Urinary bladder (tissue), 4 donors: ENCODE measurements around the gene TMEM187. TPM values are rescaled to one million over a fixed set of nuclear protein-coding genes. Genes with fewer than 3 reads are reported as not detected.

Source experiments
- DNase-seq: peaks from one replicate; pipeline ENCODE4 v3.0.0-alpha.2; 2015; ENCODE audit errors: extremely low spot score
- H3K27ac ChIP-seq: one replicate; pipeline ENCODE4 v1.5.1; 2013; ENCODE audit warnings: low read depth, mild to moderate bottlenecking, moderate library complexity
- H3K36me3 ChIP-seq: one replicate; pipeline ENCODE4 v1.6.1; 2013; ENCODE audit warnings: mild to moderate bottlenecking, moderate library complexity; ENCODE audit not compliant: insufficient read depth
- H3K4me1 ChIP-seq: one replicate; pipeline ENCODE4 v1.6.1; 2013; ENCODE audit warnings: mild to moderate bottlenecking, moderate library complexity; ENCODE audit not compliant: insufficient read depth
- H3K4me3 ChIP-seq: one replicate; pipeline ENCODE4 v1.5.1; 2013; ENCODE audit warnings: low read depth, low read length
- WGBS: extraction: QIAGEN DNeasy Blood & Tissue Kit; methylation state at CpG from one replicate; pipeline ENCODE4 v1.1.7; 2013; 5-methylcytosine and 5-hydroxymethylcytosine counted together
- polyA plus RNA-seq: library from polyadenylated mRNA; stranded (reverse); fragments of 200-250 nt; gene quantifications from one replicate; pipeline ENCODE4 v1.2.3, GENCODE V29; 2013
- total RNA-seq: library from RNA; depleted of rRNA; stranded (reverse); fragments of >200 nt; gene quantifications from one replicate; pipeline ENCODE4 v1.2.3, GENCODE V29; 2014
- donor health status: healthy with polysubstance abuse.
- donor health status: healthy.

The TMEM187 gene
- total and polyA plus RNA-seq, 2 donors = 2.3 to 13.6 TPM

DNA sequence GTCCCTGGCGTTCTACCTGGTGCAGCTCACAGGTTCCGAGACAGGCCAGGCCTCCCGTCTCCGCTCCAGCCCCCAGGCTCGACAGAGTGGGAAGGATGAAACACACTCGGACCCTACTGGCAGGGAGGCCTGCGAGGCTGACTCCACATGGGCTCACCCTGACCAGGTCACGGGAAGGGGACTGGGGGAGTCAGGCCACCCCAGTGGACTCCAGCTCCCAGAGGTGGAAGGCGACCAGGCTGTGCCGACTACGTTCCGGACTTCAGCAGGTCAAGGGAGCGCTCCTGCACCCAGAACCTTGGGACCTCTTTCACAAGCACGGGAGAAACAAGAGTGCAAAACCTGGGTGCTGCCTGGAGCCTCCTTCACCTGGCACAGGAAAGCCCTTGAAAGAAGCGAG is 51.7 kb downstream of the TMEM187 start:
- H3K36me3 ChIP-seq = no peaks in the 10 kb centered on the region
- H3K27ac ChIP-seq = no peak overlapping the region
- WGBS = 91% methylated on average over 15 of the region's 15 CpGs

DNA sequence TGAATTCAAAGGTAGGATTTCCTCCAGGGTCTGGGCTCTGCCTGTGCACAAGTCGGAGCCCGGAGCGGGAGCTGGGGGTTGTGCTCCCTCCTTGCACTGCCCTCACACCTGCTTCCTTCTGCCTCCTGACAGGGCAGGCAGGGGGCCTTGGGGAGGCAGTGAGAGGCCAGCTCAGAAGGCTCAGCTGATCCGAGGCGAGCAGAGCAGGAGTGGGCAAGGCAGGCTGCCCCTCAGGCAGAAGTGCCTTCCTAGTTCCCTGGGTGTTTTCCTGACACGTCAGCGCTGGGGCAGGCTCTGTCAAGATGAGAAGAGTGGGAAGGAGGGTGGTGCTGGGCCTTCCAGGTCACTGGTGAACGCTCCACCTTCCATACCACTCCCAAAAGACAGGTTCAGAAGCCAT is 52.7 kb downstream of the TMEM187 start:
- Histone ChIP-seq H3K4me1 (no peaks in the 10 kb centered on the region), H3K4me3 (no peak overlapping the region), H3K27ac (no peak overlapping the region), H3K36me3 (no peaks in the 10 kb centered on the region)
- 77% methylated on average over 8 of the region's 8 CpGs for WGBS
- no peak for DNase-seq

More for the DNA sequence above, 51.7 kb downstream of the TMEM187 start:
- no peak for DNase-seq
- Histone ChIP-seq H3K4me1 (no peaks in the 10 kb centered on the region), H3K4me3 (no peak overlapping the region)

DNA sequence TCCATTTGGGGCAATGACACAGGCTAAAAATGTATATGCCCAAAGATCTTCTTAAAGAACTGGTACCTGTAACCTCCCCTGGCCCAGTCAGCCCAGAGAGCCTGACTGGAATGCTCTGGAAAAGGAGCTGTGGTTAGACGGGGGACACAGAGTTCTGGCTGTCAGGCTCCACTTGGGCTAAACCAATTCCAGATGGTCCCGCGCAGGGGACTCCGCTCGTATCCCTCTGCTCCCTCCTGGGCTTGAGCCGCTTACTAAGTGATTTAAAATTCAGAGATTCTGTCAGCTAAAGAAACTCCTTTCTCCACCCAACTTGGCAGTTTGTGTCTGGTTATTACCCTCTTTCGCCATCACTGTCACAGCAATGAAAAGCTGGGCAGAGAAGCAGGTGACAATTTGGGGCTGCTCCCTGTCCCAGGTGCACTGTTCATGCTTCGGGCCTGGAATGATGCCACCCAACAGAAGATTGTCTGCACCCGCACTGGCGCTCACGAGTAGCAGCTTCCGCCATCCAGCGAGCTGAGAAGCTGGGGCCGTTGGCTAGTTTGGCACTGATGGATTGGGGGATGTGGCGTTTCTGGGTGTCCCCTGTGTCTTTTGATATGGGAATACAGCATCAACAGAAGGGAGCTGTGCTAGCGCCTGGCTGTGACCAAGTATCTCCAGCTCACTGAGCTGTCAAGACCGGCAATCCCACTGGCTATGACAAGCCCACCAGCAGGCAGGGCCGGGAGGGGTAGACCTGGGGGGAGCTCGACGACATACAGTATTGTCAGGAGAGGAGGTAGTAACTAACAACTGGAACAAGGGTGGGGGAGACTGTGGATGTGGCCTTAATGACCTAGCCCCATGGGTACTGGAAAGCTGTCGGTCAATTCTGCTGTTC is 53.8 kb downstream of the TMEM187 start:
- DNase-seq = no peak
- Histone ChIP-seq H3K36me3 (no peaks in the 10 kb centered on the region), H3K27ac (no peak overlapping the region), H3K4me3 (no peak overlapping the region), H3K4me1 (no peaks in the 10 kb centered on the region)
- WGBS = 88% methylated on average over 21 of the region's 21 CpGs

DNA sequence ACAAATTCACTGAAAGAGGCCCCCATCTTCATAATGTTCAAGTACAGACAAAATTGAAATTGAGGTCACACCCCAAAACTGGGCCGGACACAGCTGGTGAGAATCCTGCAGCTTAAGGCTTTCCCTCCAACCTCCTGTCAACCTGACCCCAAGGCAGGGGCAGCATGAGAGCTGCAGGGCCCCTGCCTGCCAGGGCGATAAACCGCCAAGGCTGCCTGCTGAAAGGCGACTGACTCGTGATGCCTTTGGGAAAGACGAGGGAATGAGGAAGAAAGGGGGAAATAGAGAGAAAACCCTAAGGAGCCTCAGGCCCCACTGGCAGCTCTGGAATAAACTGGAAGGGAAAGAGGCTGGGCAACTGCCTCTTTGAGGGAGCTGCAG is 54.5 kb downstream of the TMEM187 start:
- H3K36me3 ChIP-seq = no peaks in the 10 kb centered on the region
- WGBS = 83% methylated on average over 6 of the region's 6 CpGs
- no peak overlapping the region for H3K4me3 ChIP-seq
- no peak overlapping the region for H3K27ac ChIP-seq
- no peak for DNase-seq
- no peaks in the 10 kb centered on the region for H3K4me1 ChIP-seq

DNA sequence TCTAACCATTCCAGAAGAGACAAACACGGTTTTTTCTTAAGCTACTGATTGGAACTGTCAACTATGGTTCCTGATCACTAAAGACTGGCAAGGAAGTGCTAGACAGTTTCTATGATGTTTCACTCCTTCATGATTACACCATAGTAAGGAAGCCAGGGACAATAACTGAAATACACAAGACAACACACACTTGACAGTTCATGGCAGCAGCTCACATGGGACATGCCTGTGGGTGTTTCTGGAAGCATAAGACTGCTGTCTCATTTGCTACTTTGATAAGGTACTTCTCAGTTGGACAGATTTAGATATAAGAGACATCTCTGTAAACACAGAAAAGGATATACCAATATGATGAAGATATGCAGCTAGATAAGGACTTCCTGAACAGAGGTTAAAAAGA is 55.4 kb downstream of the TMEM187 start:
- Histone ChIP-seq H3K4me3 (no peak overlapping the region), H3K4me1 (no peaks in the 10 kb centered on the region), H3K36me3 (no peaks in the 10 kb centered on the region), H3K27ac (no peak overlapping the region)
- DNase-seq = no peak
- 72% methylated on average over 1 of the region's 1 CpG for WGBS

DNA sequence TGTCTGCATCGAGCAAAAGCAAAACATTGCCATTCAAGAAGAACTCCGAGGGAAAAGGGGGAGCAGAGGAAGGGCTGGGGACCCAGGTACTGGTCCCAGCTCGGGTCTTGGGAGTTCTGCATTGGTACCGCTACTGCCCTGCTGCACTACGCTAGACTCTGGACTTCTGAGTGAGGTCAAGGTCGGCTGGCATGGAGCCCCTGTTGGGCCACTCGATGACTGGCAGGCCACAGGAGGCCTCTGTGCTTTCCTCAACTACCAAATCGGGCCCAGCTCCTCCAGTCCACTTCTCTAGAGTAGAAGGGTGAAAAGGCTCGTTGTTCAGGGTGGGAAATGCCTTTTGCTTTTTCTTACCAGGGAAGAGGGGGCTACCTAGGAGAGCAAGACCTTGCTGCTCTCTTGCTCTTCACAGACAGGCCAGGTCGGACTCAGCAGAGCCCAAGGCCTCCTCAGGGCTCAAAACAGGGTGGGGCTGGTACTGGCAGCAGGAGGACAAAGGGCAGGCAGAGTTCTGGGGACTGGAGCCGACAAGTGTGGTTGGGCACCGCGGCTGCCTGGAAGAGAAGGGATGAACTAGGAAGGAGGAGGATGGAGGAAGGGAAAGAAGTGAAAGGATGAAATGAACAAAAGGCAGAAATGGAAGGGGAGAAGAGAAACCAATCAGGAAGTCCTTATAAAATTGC is 56.1 kb downstream of the TMEM187 start:
- Histone ChIP-seq H3K4me3 (no peak overlapping the region), H3K27ac (no peak overlapping the region), H3K4me1 (no peaks in the 10 kb centered on the region), H3K36me3 (no peaks in the 10 kb centered on the region)
- 79% methylated on average over 13 of the region's 13 CpGs for WGBS
- no peak for DNase-seq

- WGBS = 89% methylated on average over 8 of the region's 8 CpGs
- Histone ChIP-seq H3K4me1 (no peaks in the 10 kb centered on the region), H3K4me3 (no peak overlapping the region), H3K27ac (no peak overlapping the region), H3K36me3 (no peaks in the 10 kb centered on the region)
- no peak for DNase-seq
These were observed 56.9 kb downstream of the TMEM187 start for GRCh38 chrX:154029439-154029838.

DNA sequence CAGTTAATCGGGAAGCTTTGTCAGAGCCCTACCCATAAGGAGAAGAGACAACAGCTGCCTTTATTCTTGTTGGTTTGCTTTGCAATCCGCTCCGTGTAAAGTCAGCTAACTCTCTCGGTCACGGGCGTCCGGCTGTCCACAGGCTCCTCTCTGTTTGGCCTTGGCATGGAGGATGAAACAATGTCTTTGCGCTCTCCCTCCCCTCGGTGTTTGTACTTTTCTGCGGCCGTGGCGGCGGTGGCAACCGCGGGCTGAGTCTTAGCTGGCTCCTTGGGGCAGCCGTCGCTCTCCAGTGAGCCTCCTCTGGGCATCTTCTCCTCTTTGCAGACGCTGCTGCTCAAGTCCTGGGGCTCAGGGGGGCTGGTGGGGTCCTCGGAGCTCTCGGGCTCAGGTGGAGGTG is 57.7 kb downstream of the TMEM187 start:
- no peak overlapping the region for H3K27ac ChIP-seq
- no peak overlapping the region for H3K4me3 ChIP-seq
- no peaks in the 10 kb centered on the region for H3K36me3 ChIP-seq
- H3K4me1 ChIP-seq = no peaks in the 10 kb centered on the region
- DNase-seq = no peak
- 91% methylated on average over 20 of the region's 20 CpGs for WGBS

GRCh38 chrX:154030715-154031305 is 58.3 kb downstream of the TMEM187 start:
- Histone ChIP-seq H3K4me3 (no peak overlapping the region), H3K36me3 (no peaks in the 10 kb centered on the region), H3K4me1 (no peaks in the 10 kb centered on the region), H3K27ac (no peak overlapping the region)
- 90% methylated on average over 29 of the region's 29 CpGs for WGBS
- no peak for DNase-seq

DNA sequence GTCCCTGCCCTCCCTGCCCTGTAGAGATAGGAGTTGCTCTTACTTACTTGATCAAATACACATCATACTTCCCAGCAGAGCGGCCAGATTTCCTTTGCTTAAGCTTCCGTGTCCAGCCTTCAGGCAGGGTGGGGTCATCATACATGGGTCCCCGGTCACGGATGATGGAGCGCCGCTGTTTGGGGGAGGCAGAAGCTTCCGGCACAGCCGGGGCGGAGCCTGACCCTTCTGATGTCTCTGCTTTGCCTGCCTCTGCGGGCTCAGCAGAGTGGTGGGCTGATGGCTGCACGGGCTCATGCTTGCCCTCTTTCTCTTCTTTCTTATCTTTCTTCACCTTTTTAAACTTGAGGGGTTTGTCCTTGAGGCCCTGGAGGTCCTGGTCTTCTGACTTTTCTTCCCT is 59.6 kb downstream of the TMEM187 start:
- WGBS = 91% methylated on average over 11 of the region's 11 CpGs

GRCh38 chrX:154032653-154033052 is 60.1 kb downstream of the TMEM187 start:
- Histone ChIP-seq H3K36me3 (no peaks in the 10 kb centered on the region), H3K27ac (no peak overlapping the region), H3K4me3 (no peak overlapping the region), H3K4me1 (no peaks in the 10 kb centered on the region)
- 58% methylated on average over 9 of the region's 9 CpGs for WGBS
- DNase-seq = no peak

More for the DNA sequence above, 59.6 kb downstream of the TMEM187 start:
- no peaks in the 10 kb centered on the region for H3K36me3 ChIP-seq
- no peaks in the 10 kb centered on the region for H3K4me1 ChIP-seq
- no peak overlapping the region for H3K27ac ChIP-seq
- DNase-seq = no peak
- H3K4me3 ChIP-seq = no peak overlapping the region
